ENCODE measurements around the gene YPEL1.

Gene YPEL1, protein sequence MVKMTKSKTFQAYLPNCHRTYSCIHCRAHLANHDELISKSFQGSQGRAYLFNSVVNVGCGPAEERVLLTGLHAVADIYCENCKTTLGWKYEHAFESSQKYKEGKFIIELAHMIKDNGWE

DNA sequence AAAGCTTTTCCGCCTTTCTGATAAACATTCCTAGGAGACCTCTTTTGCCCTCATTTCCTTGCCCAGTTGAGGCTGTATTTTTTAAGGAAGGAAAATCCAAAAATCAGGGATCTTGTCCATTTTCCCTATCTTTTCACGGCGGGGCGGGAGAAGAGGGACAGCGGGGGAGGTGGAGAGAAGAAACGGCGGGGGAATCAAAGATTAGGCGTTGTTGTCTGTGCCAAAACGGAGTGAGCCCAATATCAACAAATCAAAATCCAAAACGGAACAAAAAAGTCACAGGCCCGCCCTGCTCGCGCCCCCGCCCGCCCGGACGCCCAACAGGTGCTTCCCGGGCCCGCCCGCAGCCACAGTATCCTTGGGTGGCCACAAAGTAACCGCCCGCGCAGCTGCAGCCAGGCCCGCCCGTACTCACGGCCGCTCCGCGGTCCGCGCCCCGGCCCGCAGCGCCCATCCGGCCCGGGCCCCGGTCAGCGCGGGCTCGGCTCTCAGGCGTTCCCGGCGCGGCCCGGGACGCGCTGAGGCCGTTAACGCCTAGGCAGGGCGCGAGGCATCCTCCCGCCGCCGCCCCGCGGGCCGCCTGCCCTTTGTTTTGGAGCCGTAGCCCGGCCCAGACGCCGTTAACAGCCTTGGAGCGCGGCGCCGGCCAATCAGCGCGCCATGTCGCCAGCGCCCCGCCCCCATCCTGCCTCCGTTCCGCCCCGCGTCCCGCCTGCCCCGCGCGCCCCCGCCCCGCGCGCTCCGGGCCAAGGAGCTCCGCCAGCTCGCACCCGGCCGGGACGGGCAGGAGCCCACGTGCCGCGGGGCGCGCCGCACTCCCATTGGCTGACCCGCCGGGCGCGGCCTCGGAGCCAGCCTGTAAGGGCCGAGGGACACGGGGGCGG, at the start of gene YPEL1:
YPEL1 (minus strand) TSS at position 595 of the 884 bp plus-strand sequence. CDS start 25,050 bp downstream, outside the sequence.
- H3K9ac ChIP-seq (ENCODE audit: low read length), result peak within 1 kb of the TSS; percentile 46
- H3K4me1 ChIP-seq (ENCODE audit: control insufficient read depth, insufficient read depth, low read length), result peaks cover 6% of the 10 kb centered on the region
- DNase-seq (ENCODE audit: low read depth), result peak; percentile 99
- H3K4me3 ChIP-seq (ENCODE audit: low read length), result peak within 1 kb of the TSS; percentile 80
- H3K36me3 ChIP-seq (ENCODE audit: control insufficient read depth, insufficient read depth, low read length, severe bottlenecking), result no peaks in the 10 kb centered on the region
- no peaks in the 10 kb centered on the region for H3K9me3 ChIP-seq (ENCODE audit: control insufficient read depth, low read length)
- H3K27me3 ChIP-seq (replicated peaks; ENCODE audit: control insufficient read depth, insufficient read depth, low read length), result peaks cover 12% of the 10 kb centered on the region

DNA sequence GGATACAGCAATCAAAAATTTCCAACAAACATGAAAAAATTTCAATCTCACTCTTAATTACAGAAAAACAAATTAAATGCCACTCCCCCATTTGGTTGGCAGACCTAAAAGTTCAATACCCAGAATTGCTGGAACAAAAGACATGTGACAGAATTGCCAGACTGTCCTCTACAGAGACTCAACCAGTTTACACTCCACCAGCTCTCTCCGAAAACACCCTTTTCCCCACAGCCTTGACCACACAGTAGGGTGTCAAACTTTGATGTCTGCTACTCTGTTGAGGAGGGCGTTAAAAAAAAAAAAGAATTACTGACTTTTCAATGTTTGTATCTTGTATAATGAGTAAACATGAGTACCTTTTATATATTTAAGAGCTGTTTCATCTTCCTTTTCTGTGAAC, 44.7 kb upstream of the YPEL1 start:
- H3K4me1 ChIP-seq (ENCODE audit: control insufficient read depth, insufficient read depth, low read length), result peaks cover 6% of the 10 kb centered on the region
- no peak overlapping the region for H3K4me3 ChIP-seq (ENCODE audit: low read length)
- H3K36me3 ChIP-seq (ENCODE audit: control insufficient read depth, insufficient read depth, low read length, severe bottlenecking), result peaks cover 35% of the 10 kb centered on the region
- no peak for DNase-seq (ENCODE audit: low read depth)
- no peaks in the 10 kb centered on the region for H3K27me3 ChIP-seq (replicated peaks; ENCODE audit: control insufficient read depth, insufficient read depth, low read length)
- no peak overlapping the region for H3K9ac ChIP-seq (ENCODE audit: low read length)
- no peaks in the 10 kb centered on the region for H3K9me3 ChIP-seq (ENCODE audit: control insufficient read depth, low read length)

DNA sequence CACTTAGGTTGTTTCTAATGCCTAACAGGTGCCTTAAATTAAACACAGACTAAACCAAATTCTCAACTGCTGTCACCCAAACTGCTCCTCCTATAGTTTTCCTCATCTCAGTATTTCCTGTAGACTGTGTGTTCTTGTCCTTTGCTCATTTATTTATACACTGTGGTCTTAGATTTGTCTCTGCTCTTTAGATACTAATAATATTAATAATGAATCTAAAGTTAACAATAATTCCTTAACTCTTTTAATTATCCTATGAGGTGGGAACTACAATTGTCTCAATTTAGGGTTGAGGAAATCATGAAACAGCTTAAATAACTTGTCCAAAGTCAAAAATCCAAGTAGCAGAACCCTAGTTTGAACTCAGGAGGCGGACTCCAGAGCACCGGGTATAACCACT, 43.9 kb upstream of the YPEL1 start:
- DNase-seq (ENCODE audit: low read depth), result no peak
- peaks cover 27% of the 10 kb centered on the region for H3K36me3 ChIP-seq (ENCODE audit: control insufficient read depth, insufficient read depth, low read length, severe bottlenecking)

DNA sequence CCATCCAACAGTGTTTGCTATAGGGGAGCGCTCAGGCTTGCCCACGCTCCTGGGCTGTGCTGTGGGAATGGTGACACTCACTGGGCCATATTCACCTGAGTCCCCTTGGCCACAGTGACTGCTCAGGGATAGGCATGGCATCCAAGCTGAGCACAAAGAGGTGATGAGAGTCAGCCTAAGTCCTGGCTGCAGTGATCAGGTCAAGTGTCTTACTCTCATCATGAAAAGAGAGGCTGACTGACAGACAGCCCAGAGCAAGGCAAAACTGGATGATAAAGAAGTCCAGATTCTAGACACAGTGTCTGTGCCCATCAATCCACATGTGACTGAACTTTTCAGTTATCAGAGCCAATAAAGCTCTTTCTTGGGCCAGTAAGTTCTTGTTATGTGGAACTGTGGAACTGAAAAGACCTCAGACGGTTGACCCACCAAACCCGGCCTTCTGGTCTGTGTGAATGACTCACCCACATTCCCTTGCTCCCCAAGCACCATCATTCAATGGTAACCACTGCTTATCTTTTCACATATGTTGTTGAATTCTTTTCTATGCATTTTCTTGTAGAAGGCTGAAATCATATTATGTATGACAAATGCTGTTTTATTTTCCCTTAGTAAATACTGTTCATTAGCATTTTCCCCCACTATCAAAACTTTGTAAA, 43.2 kb upstream of the YPEL1 start:
- peak; percentile 64 for DNase-seq (ENCODE audit: low read depth)

More for the DNA sequence above, 43.9 kb upstream of the YPEL1 start:
- no peaks in the 10 kb centered on the region for H3K9me3 ChIP-seq (ENCODE audit: control insufficient read depth, low read length)
- H3K9ac ChIP-seq (ENCODE audit: low read length), result no peak overlapping the region
- no peak overlapping the region for H3K4me3 ChIP-seq (ENCODE audit: low read length)
- no peaks in the 10 kb centered on the region for H3K27me3 ChIP-seq (replicated peaks; ENCODE audit: control insufficient read depth, insufficient read depth, low read length)
- peaks cover 6% of the 10 kb centered on the region for H3K4me1 ChIP-seq (ENCODE audit: control insufficient read depth, insufficient read depth, low read length)

DNA sequence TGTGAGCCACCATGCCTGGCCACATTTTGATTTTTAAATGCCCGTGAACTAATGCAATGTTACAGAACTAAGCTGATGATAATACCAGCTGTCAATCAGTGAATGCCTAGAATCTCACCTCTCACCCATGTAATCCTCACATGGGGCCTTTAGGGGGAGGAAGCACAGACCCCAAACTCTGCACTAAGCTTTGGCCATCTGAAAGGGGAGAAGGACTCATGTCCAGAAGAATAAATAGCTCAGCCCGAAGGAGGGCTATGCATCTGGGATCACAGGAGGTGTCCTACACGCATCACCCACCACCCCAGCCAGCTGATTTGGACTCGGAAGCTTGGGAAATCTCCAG, 36.0 kb upstream of the YPEL1 start:
- H3K36me3 ChIP-seq (ENCODE audit: control insufficient read depth, insufficient read depth, low read length, severe bottlenecking), result peaks cover 59% of the 10 kb centered on the region
- DNase-seq (ENCODE audit: low read depth), result no peak

More for the DNA sequence above, 43.2 kb upstream of the YPEL1 start:
- H3K36me3 ChIP-seq (ENCODE audit: control insufficient read depth, insufficient read depth, low read length, severe bottlenecking), result peaks cover 27% of the 10 kb centered on the region
- no peak overlapping the region for H3K4me3 ChIP-seq (ENCODE audit: low read length)
- no peaks in the 10 kb centered on the region for H3K27me3 ChIP-seq (replicated peaks; ENCODE audit: control insufficient read depth, insufficient read depth, low read length)
- no peak overlapping the region for H3K9ac ChIP-seq (ENCODE audit: low read length)
- no peaks in the 10 kb centered on the region for H3K9me3 ChIP-seq (ENCODE audit: control insufficient read depth, low read length)
- peaks cover 6% of the 10 kb centered on the region for H3K4me1 ChIP-seq (ENCODE audit: control insufficient read depth, insufficient read depth, low read length)

DNA sequence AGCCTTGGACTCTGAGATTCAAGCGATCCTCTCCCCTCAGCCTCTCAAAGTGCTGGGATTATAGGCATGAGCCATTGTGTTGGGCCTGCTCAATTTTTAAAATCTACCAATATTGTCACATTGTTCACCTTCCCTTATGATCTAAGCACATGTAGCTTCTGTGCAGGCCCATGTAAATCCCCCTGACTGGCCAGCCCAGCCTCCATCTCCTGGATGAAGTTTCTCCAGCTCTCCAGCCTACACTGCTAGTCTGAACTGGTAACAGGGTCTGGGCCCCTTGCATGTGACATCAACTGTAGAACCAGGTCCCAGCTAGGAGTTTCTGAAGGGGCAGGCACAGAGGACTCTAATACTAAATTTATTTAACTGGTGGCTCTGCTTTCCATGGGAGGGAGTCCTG, 32.8 kb upstream of the YPEL1 start:
- no peak for DNase-seq (ENCODE audit: low read depth)
- Histone ChIP-seq H3K36me3 (ENCODE audit: control insufficient read depth, insufficient read depth, low read length, severe bottlenecking) (peaks cover 89% of the 10 kb centered on the region), H3K4me1 (ENCODE audit: control insufficient read depth, insufficient read depth, low read length) (no peaks in the 10 kb centered on the region), H3K9ac (ENCODE audit: low read length) (no peak overlapping the region), H3K27me3 (replicated peaks; ENCODE audit: control insufficient read depth, insufficient read depth, low read length) (no peaks in the 10 kb centered on the region), H3K4me3 (ENCODE audit: low read length) (no peak overlapping the region), H3K9me3 (ENCODE audit: control insufficient read depth, low read length) (no peaks in the 10 kb centered on the region)

More for the DNA sequence above, 36.0 kb upstream of the YPEL1 start:
- Histone ChIP-seq H3K4me1 (ENCODE audit: control insufficient read depth, insufficient read depth, low read length) (no peaks in the 10 kb centered on the region), H3K9ac (ENCODE audit: low read length) (no peak overlapping the region), H3K4me3 (ENCODE audit: low read length) (no peak overlapping the region), H3K27me3 (replicated peaks; ENCODE audit: control insufficient read depth, insufficient read depth, low read length) (no peaks in the 10 kb centered on the region), H3K9me3 (ENCODE audit: control insufficient read depth, low read length) (no peaks in the 10 kb centered on the region)

DNA sequence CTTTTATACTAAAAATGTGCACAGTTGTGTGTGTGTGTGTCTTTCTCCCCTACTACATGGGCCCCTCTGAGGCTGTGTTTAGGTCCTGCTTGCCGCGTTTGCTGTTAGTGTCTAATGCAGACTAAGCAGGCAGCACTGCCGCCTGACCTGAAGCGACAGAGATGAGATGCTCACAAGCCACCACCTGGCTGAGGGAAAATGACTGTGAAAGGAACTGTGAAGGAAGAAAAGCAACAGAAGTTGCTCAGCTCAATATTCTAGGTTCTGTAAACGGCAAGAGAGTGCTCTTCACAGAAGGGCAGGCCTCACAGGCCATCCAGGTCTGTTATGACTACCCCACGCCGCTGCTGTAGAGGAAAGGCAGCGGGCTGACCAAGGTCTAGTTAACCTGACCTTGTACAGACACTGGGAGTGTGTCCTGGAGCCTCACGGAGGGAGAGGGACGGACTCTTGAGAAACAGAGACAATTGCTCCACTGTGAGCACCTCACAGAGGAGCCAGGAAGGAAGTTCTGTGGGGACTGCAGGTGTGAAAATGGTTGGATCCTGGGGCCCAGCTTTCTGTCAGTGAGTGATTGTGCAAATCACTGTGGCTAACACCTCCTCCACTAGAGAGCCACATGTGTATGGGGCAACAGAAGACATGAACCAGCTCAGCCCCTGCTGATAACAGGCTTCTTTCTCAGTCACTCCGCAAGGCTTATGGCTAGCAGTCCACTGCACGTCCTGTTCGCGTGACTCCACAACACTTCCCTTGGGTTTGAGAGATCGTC, 31.3 kb upstream of the YPEL1 start:
- peaks cover 93% of the 10 kb centered on the region for H3K36me3 ChIP-seq (ENCODE audit: control insufficient read depth, insufficient read depth, low read length, severe bottlenecking)
- DNase-seq (ENCODE audit: low read depth), result no peak
- H3K4me3 ChIP-seq (ENCODE audit: low read length), result no peak overlapping the region

DNA sequence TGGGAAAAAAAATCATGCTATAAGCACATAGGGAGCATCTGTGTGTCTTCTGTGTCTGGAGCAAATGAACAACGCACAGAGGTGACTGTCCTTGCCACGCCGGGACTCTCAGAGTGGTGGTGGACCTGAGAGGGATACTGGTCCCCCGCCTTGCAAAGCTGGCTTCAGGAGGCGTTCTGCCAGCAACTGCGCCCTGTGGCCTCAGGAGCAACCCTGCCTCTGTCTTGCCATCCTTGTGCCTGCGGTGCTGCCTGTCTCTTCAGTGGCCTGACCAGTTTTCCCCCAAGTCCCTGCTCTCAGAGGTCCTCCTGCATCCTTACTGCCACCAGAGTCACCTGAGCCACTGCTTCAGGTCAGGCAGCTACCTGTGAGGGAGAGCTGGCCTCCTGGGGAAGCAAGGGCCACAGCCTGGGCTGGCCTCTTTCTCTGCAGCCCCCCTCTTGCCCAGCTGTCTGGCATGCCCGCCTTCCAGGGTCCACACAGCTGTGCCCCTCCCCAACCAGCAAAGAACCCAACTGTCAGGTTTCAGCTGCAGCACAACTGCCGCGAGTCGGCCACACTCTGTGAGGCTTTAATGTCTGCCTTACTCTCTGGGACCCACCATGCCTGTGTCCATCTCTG, 30.4 kb upstream of the YPEL1 start:
- Histone ChIP-seq H3K9me3 (ENCODE audit: control insufficient read depth, low read length) (no peaks in the 10 kb centered on the region), H3K36me3 (ENCODE audit: control insufficient read depth, insufficient read depth, low read length, severe bottlenecking) (peaks cover 93% of the 10 kb centered on the region), H3K4me3 (ENCODE audit: low read length) (no peak overlapping the region), H3K4me1 (ENCODE audit: control insufficient read depth, insufficient read depth, low read length) (no peaks in the 10 kb centered on the region), H3K27me3 (replicated peaks; ENCODE audit: control insufficient read depth, insufficient read depth, low read length) (no peaks in the 10 kb centered on the region), H3K9ac (ENCODE audit: low read length) (no peak overlapping the region)
- no peak for DNase-seq (ENCODE audit: low read depth)

More for the DNA sequence above, 31.3 kb upstream of the YPEL1 start:
- Histone ChIP-seq H3K4me1 (ENCODE audit: control insufficient read depth, insufficient read depth, low read length) (no peaks in the 10 kb centered on the region), H3K9me3 (ENCODE audit: control insufficient read depth, low read length) (no peaks in the 10 kb centered on the region), H3K9ac (ENCODE audit: low read length) (no peak overlapping the region), H3K27me3 (replicated peaks; ENCODE audit: control insufficient read depth, insufficient read depth, low read length) (no peaks in the 10 kb centered on the region)

DNA sequence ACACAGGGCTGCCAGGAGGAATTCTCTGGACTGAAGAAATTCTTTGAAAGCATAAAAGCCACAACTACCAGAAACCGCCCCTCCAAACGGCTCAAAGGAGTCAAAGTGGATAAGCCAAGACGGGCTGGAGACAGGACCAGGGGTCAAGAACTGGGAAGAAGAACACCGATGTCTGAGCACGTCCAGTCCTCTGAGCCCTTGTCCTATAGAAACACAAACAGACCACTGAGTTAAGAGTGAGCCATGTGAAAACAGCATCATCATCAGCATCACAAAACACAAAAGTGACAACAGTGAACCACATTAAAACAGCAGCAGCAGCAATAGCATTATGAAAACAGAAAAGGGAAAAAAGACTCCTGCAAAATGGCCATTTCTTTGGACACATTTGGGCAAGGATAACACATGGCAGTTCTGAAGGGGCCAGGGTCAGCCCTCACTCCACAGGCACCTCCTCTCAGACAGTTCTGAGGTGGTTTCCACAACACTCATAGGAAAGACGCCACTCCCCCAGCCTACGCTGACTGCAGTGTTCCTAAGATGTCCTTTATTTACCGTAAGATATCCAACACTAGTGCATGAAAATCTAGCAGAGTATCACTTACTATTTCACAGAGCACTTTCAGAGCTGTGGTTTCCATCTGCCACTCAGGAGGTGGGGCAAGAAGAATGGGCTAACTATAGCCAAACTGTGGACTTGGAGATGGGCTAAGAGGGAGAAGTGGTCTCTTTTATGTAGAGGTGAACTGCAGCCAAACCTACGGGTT, 28.6 kb upstream of the YPEL1 start:
- H3K27me3 ChIP-seq (replicated peaks; ENCODE audit: control insufficient read depth, insufficient read depth, low read length), result no peaks in the 10 kb centered on the region

More for the DNA sequence above, 28.6 kb upstream of the YPEL1 start:
- Histone ChIP-seq H3K4me3 (ENCODE audit: low read length) (no peak overlapping the region), H3K9me3 (ENCODE audit: control insufficient read depth, low read length) (no peaks in the 10 kb centered on the region), H3K9ac (ENCODE audit: low read length) (no peak overlapping the region), H3K4me1 (ENCODE audit: control insufficient read depth, insufficient read depth, low read length) (no peaks in the 10 kb centered on the region), H3K36me3 (ENCODE audit: control insufficient read depth, insufficient read depth, low read length, severe bottlenecking) (peaks cover 81% of the 10 kb centered on the region)
- no peak for DNase-seq (ENCODE audit: low read depth)

Measured in adipocyte (in vitro differentiated cells).